ENCODE results near the gene SYP. TPM values are rescaled to one million over a fixed set of nuclear protein-coding genes. Genes with fewer than 3 reads are reported as not detected.

The SYP gene
- total and polyA plus RNA-seq, 8 donors = 0.89 to 211 (median 3.9) TPM; not detected in 1

GRCh38 chrX:49214416-49214815 is 14.4 kb upstream of the SYP start:
- Histone ChIP-seq H3K27ac (no peak overlapping the region), H3K9me3 (no peaks in the 10 kb centered on the region), H3K36me3 (no peaks in the 10 kb centered on the region), H3K4me3 (no peak overlapping the region), H3K4me1 (no peaks in the 10 kb centered on the region), H3K27me3 (no peaks in the 10 kb centered on the region)
- intact Hi-C loops (cut with DNase I; ENCODE audit: low total_unique reads) = no loop called here
- no peak for TF ChIP-seq CTCF (IDR thresholded peaks at IDR 0.05)
- TF ChIP-seq POLR2AphosphoS5 (IDR thresholded peaks at IDR 0.05) = no peak
- no peak for TF ChIP-seq POLR2A (IDR thresholded peaks at IDR 0.05)
- TF ChIP-seq EP300 (IDR thresholded peaks at IDR 0.05) = no peak
- WGBS, 5 donors = 75 to 92% (median 80%) methylated on average over 2 of the region's 2 CpGs
- no peak for DNase-seq

- DNase-seq = no peak
- peaks cover 0 to 5% (median 0%) of the 10 kb centered on the region in 3 donors for H3K27me3 ChIP-seq
- 36 to 75% (median 71%) methylated on average over 1 of the region's 1 CpG for WGBS, 5 donors
- H3K36me3 ChIP-seq = no peaks in the 10 kb centered on the region
- H3K27ac ChIP-seq = no peak overlapping the region
- intact Hi-C loops (cut with DNase I; ENCODE audit: low total_unique reads) = no loop called here
- no peaks in the 10 kb centered on the region for H3K4me1 ChIP-seq
- no peaks in the 10 kb centered on the region for H3K9me3 ChIP-seq
- TF ChIP-seq CTCF (IDR thresholded peaks at IDR 0.05) (no peak), POLR2AphosphoS5 (IDR thresholded peaks at IDR 0.05) (no peak), POLR2A (IDR thresholded peaks at IDR 0.05) (no peak), EP300 (IDR thresholded peaks at IDR 0.05) (no peak)
- no peak overlapping the region for H3K4me3 ChIP-seq
Observed at GRCh38 chrX:49212861-49213260, 12.9 kb upstream of the SYP start.

GRCh38 chrX:49212209-49212608 is 12.2 kb upstream of the SYP start:
- TF ChIP-seq EP300 (IDR thresholded peaks at IDR 0.05) = no peak
- TF ChIP-seq POLR2AphosphoS5 (IDR thresholded peaks at IDR 0.05) = no peak
- no peak for TF ChIP-seq POLR2A (IDR thresholded peaks at IDR 0.05)
- no peak for TF ChIP-seq CTCF (IDR thresholded peaks at IDR 0.05)
- Histone ChIP-seq H3K27ac (no peak overlapping the region), H3K36me3 (no peaks in the 10 kb centered on the region), H3K9me3 (no peaks in the 10 kb centered on the region), H3K4me1 (no peaks in the 10 kb centered on the region), H3K4me3 (no peak overlapping the region), H3K27me3 (peaks cover 0 to 5% (median 0%) of the 10 kb centered on the region in 3 donors)
- intact Hi-C loops (cut with DNase I; ENCODE audit: low total_unique reads) = no loop called here
- 72 to 89% (median 86%) methylated on average over 2 of the region's 2 CpGs for WGBS, 5 donors
- DNase-seq = no peak

- Histone ChIP-seq H3K36me3 (no peaks in the 10 kb centered on the region), H3K27me3 (peaks cover 0 to 10% (median 0%) of the 10 kb centered on the region in 3 donors), H3K27ac (no peak overlapping the region), H3K4me3 (no peak overlapping the region), H3K4me1 (no peaks in the 10 kb centered on the region), H3K9me3 (no peaks in the 10 kb centered on the region)
- intact Hi-C loops (cut with DNase I; ENCODE audit: low total_unique reads) = no loop called here
- no peak for TF ChIP-seq POLR2AphosphoS5 (IDR thresholded peaks at IDR 0.05)
- no peak for TF ChIP-seq EP300 (IDR thresholded peaks at IDR 0.05)
- TF ChIP-seq POLR2A (IDR thresholded peaks at IDR 0.05) = no peak
- TF ChIP-seq CTCF (IDR thresholded peaks at IDR 0.05) = no peak
- 79 to 88% (median 82%) methylated on average over 8 to 9 of the region's 9 CpGs for WGBS, 5 donors
- no peak for DNase-seq
Observed at GRCh38 chrX:49211074-49211473, 11.1 kb upstream of the SYP start.
